Measurements from ENCODE around the gene KDM2B.

DNA sequence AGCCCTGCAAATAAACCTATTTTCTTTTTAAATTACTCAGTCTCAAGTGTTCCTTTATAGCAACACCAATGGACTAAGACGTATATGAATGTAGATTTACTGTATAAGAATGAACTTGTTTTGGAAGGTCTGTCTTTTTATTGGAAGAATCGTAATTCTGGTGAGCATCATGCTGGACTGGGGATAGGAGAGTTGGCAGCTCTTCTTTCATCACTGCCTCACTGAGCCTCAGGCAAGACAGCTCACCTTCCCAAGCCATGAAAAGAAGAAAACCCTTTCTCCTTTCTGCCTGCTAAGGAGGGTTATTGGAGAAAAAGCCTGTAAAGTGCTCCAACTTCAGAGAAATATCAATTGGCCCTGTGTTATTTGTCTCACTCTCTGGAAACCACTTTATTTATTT lies 190.0 kb downstream of the KDM2B start:
- TF ChIP-seq, protein P1, sequence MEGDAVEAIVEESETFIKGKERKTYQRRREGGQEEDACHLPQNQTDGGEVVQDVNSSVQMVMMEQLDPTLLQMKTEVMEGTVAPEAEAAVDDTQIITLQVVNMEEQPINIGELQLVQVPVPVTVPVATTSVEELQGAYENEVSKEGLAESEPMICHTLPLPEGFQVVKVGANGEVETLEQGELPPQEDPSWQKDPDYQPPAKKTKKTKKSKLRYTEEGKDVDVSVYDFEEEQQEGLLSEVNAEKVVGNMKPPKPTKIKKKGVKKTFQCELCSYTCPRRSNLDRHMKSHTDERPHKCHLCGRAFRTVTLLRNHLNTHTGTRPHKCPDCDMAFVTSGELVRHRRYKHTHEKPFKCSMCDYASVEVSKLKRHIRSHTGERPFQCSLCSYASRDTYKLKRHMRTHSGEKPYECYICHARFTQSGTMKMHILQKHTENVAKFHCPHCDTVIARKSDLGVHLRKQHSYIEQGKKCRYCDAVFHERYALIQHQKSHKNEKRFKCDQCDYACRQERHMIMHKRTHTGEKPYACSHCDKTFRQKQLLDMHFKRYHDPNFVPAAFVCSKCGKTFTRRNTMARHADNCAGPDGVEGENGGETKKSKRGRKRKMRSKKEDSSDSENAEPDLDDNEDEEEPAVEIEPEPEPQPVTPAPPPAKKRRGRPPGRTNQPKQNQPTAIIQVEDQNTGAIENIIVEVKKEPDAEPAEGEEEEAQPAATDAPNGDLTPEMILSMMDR (conservative IDR thresholded peaks at IDR 0.05; ENCODE audit: low read depth, low read length) = no peak
- TF ChIP-seq EZH2 (IDR thresholded peaks at IDR 0.05; ENCODE audit: borderline replicate concordance, low read depth, low read length, poor library complexity, severe bottlenecking) = no peak
